ENCODE data around the gene REEP1. TPM values are rescaled to one million over a fixed set of nuclear protein-coding genes. Genes with fewer than 3 reads are reported as not detected.
A peak's percentile ranks its signal among the peaks of the same experiment; 100 is the strongest.

Gene REEP1
- total and polyA plus RNA-seq, 8 donors, result 2.9 to 29.9 (median 6.4) TPM; not detected in 1

DNA sequence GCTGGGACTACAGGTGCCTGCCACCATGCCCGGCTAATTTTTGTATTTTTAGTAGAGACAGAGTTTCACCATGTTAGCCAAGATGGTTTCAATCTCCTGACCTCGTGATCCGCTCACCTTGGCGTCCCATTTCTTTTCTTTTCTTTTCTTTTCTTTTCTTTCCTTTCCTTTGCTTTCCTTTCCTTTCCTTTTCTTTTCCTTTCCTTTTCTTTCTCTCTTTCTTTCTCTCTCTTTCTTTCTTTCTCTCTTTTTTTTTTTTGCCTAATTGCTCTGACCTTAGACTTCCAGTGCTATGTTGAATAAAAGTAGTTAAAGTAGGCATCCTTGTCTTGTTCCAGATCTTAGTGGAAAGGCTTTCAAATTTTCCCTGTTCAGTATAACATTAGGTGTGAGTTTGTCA, 41.0 kb upstream of the REEP1 start:
- no peaks in the 10 kb centered on the region for H3K4me1 ChIP-seq
- intact Hi-C loops (cut with DNase I; ENCODE audit: low total_unique reads), result no loop called here
- no peaks in the 10 kb centered on the region for H3K27me3 ChIP-seq
- H3K9me3 ChIP-seq, result no peaks in the 10 kb centered on the region
- no peak overlapping the region for H3K4me3 ChIP-seq
- 90 to 100% (median 96%) methylated on average over 1 to 4 of the region's 4 CpGs for WGBS, 5 donors
- no peaks in the 10 kb centered on the region for H3K36me3 ChIP-seq
- TF ChIP-seq EP300 (IDR thresholded peaks at IDR 0.05) (no peak), POLR2A (IDR thresholded peaks at IDR 0.05) (no peak), POLR2AphosphoS5 (IDR thresholded peaks at IDR 0.05) (no peak)
- TF ChIP-seq, protein P1, sequence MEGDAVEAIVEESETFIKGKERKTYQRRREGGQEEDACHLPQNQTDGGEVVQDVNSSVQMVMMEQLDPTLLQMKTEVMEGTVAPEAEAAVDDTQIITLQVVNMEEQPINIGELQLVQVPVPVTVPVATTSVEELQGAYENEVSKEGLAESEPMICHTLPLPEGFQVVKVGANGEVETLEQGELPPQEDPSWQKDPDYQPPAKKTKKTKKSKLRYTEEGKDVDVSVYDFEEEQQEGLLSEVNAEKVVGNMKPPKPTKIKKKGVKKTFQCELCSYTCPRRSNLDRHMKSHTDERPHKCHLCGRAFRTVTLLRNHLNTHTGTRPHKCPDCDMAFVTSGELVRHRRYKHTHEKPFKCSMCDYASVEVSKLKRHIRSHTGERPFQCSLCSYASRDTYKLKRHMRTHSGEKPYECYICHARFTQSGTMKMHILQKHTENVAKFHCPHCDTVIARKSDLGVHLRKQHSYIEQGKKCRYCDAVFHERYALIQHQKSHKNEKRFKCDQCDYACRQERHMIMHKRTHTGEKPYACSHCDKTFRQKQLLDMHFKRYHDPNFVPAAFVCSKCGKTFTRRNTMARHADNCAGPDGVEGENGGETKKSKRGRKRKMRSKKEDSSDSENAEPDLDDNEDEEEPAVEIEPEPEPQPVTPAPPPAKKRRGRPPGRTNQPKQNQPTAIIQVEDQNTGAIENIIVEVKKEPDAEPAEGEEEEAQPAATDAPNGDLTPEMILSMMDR (IDR thresholded peaks at IDR 0.05), result no peak
- no peak for DNase-seq
- H3K27ac ChIP-seq, result no peak overlapping the region

DNA sequence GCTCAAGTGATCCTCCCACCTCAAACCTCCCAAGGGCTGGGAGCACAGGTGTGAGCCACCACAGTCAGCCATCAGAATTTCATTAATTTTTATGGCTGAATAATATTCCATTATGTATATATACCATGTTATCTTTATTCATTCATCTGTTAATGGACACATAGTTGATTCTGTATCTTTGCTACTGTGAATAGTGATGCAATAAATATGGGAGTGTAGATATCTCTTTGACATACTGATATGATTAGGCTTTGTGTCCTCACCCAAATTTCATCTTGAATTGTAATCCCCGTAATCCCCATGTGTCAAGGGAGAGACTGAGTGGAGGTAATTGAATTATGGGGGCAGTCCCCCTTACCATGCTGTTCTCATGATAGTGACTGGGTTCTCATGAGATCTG, 38.2 kb upstream of the REEP1 start:
- Histone ChIP-seq H3K9me3 (peaks cover 0 to 2% (median 1%) of the 10 kb centered on the region in 4 donors), H3K27ac (no peak overlapping the region), H3K4me1 (peaks cover 0 to 10% (median 0%) of the 10 kb centered on the region in 4 donors), H3K36me3 (no peaks in the 10 kb centered on the region), H3K27me3 (no peaks in the 10 kb centered on the region), H3K4me3 (no peak overlapping the region)
- intact Hi-C loops (cut with DNase I; ENCODE audit: low total_unique reads), result no loop called here
- TF ChIP-seq, protein P1 (IDR thresholded peaks at IDR 0.05), result no peak
- 88 to 97% (median 93%) methylated on average over 1 of the region's 1 CpG for WGBS, 5 donors
- DNase-seq, result no peak

DNA sequence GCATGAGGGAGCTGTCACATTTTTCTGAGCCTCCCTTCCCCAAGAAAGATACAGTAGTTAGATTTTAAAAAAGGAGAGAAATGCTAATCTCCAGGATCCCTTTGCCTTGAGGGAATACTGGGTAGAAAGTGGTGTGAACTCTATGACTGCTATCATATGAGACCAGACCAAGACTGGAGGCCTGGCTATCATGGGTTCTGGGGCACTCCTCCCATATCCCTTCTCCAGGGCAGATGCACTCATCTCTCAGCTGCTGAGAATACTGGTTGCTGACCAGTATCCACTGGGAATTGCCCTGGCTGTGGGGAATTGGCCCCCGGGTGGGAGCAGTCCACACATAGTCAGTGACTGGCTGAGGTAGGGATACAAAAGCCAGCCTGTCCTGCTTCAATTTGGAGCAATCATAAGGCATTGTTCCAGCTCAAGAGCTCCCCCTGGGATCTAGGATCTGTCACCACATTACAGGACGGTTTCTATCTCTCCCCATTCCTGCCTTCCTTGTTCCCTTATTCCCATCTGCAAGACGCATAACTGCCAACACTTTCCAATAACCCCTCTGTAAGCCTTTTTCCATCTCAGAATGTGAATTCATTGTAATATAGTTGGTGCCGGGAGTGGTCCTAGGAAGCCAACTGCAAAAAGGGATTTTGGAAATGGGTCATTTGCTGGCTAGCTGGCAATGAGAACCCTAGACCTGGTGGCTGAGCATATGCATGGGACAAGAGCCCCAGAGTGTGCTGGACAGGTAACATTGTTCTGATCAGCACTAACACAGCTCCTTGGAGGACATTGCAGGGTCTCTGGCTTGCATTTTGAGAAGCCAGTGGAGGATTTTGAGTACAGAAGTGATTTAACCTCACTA, 35.4 kb upstream of the REEP1 start:
- peak; percentile 56 to 68 for DNase-seq
- no peak overlapping the region for H3K4me3 ChIP-seq
- WGBS, 5 donors, result 31 to 44% (median 34%) methylated on average over 4 of the region's 4 CpGs
- peaks cover 4 to 19% (median 8%) of the 10 kb centered on the region in 4 donors for H3K4me1 ChIP-seq
- no peaks in the 10 kb centered on the region for H3K36me3 ChIP-seq
- no peak overlapping the region for H3K27ac ChIP-seq
- H3K9me3 ChIP-seq, result peaks cover 0 to 6% (median 3%) of the 10 kb centered on the region in 4 donors
- intact Hi-C loops (cut with DNase I; ENCODE audit: low total_unique reads), result no loop called here
- TF ChIP-seq POLR2AphosphoS5 (IDR thresholded peaks at IDR 0.05) (peak in 1 of 3 donors; percentile 11), EP300 (IDR thresholded peaks at IDR 0.05) (no peak), POLR2A (IDR thresholded peaks at IDR 0.05) (no peak)
- TF ChIP-seq, protein P1 (IDR thresholded peaks at IDR 0.05), result peak in 5 of 7 experiments; percentile 37 to 60 (median 47)
- H3K27me3 ChIP-seq, result no peaks in the 10 kb centered on the region

DNA sequence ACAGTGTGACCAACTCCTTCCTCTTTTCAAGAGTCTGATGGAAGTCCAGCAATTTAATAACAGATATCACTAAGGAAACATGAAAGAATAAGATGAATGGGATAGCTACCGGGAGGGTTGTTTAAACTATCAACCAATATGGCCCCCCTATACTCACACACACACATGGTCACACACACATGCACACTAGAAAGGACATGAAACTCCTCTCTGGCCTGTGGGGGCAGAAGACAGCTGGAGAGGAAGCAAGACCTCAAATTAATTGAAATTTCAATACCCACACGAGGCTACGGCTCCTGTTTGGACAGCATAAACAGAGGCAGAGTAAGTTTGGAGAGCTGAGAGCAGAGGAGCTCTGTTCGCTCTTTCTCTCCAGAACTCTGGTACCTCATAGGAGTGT, 34.7 kb upstream of the REEP1 start:
- Histone ChIP-seq H3K36me3 (no peaks in the 10 kb centered on the region), H3K27ac (no peak overlapping the region), H3K9me3 (peaks cover 0 to 6% (median 3%) of the 10 kb centered on the region in 4 donors), H3K4me1 (peaks cover 10 to 26% (median 13%) of the 10 kb centered on the region in 4 donors), H3K27me3 (no peaks in the 10 kb centered on the region), H3K4me3 (no peak overlapping the region)
- 44 to 56% (median 53%) methylated on average over 4 of the region's 4 CpGs for WGBS, 5 donors
- TF ChIP-seq, protein P1 (IDR thresholded peaks at IDR 0.05), result no peak
- TF ChIP-seq EP300 (IDR thresholded peaks at IDR 0.05), result no peak
- TF ChIP-seq POLR2A (IDR thresholded peaks at IDR 0.05), result no peak
- TF ChIP-seq POLR2AphosphoS5 (IDR thresholded peaks at IDR 0.05), result no peak
- DNase-seq, result no peak
- intact Hi-C loops (cut with DNase I; ENCODE audit: low total_unique reads), result no loop called here
